Osteocyte (in vitro differentiated cells): Measurements from ENCODE around the gene MYH10. TPM values are rescaled to one million over a fixed set of nuclear protein-coding genes. Genes with fewer than 3 reads are reported as not detected.

ENCODE experiments used
- DNase-seq: peaks from one replicate; pipeline ENCODE4 v3.0.0; 2021; ENCODE audit warnings: mixed read lengths; ENCODE audit not compliant: unreplicated experiment; ENCODE audit errors: extremely low spot score
- H3K27ac Mint-ChIP-seq: one replicate; pipeline ENCODE4 v1.8.0; 2021; ENCODE audit warnings: mild to moderate bottlenecking, mixed read lengths; ENCODE audit not compliant: unreplicated experiment
- H3K27me3 Mint-ChIP-seq: one replicate; pipeline ENCODE4 v1.8.0; 2021; ENCODE audit warnings: mixed read lengths; ENCODE audit not compliant: unreplicated experiment
- H3K36me3 Mint-ChIP-seq: one replicate; pipeline ENCODE4 v1.8.0; 2021; ENCODE audit warnings: mixed read lengths; ENCODE audit not compliant: unreplicated experiment
- H3K4me1 Mint-ChIP-seq: one replicate; pipeline ENCODE4 v1.8.0; 2021; ENCODE audit warnings: mixed read lengths; ENCODE audit not compliant: unreplicated experiment
- H3K4me3 Mint-ChIP-seq: one replicate; pipeline ENCODE4 v1.8.0; 2021; ENCODE audit warnings: mild to moderate bottlenecking, moderate library complexity, mixed read lengths; ENCODE audit not compliant: unreplicated experiment
- H3K9me3 Mint-ChIP-seq: one replicate; pipeline ENCODE4 v1.8.0; 2021; ENCODE audit warnings: mixed read lengths; ENCODE audit not compliant: unreplicated experiment
- total RNA-seq: library from RNA; stranded (reverse); gene quantifications from 2 replicates; pipeline ENCODE4 v1.2.1, GENCODE V29; 2021
- TF ChIP-seq, protein P1 (sequence below): fragments of 200-600 bp; sonication (generic); IDR thresholded peaks from 2 replicates; pipeline ENCODE4 v1.5.0; 2021; ENCODE audit warnings: antibody characterized with exemption, mild to moderate bottlenecking, moderate library complexity

Gene MYH10
- total RNA-seq, 1 donor from 2014 or later, result 110 TPM

DNA sequence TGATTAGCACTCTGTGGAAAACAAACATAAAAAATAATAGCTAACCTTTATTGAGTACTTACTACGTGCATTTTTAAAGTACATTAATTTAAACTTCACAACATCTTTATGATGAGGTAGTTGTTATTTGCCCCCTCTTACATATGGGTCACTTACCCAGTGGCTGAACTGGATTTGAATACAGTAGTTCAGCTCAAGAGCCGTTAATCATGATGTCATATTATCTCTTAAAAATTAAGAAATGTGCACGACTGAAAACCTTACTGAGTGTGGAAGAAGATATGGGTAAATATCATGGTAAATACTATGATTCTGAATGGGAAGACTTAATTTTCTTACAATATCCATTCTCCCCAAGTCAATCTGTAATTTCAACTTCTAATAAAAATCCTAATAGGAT, 177.2 kb downstream of the MYH10 start:
- TF ChIP-seq, protein P1, sequence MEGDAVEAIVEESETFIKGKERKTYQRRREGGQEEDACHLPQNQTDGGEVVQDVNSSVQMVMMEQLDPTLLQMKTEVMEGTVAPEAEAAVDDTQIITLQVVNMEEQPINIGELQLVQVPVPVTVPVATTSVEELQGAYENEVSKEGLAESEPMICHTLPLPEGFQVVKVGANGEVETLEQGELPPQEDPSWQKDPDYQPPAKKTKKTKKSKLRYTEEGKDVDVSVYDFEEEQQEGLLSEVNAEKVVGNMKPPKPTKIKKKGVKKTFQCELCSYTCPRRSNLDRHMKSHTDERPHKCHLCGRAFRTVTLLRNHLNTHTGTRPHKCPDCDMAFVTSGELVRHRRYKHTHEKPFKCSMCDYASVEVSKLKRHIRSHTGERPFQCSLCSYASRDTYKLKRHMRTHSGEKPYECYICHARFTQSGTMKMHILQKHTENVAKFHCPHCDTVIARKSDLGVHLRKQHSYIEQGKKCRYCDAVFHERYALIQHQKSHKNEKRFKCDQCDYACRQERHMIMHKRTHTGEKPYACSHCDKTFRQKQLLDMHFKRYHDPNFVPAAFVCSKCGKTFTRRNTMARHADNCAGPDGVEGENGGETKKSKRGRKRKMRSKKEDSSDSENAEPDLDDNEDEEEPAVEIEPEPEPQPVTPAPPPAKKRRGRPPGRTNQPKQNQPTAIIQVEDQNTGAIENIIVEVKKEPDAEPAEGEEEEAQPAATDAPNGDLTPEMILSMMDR, result no peak
- no peak for DNase-seq
- Mint-ChIP-seq H3K9me3 (no peaks in the 10 kb centered on the region), H3K4me1 (no peaks in the 10 kb centered on the region), H3K4me3 (no peak overlapping the region), H3K27ac (no peak overlapping the region), H3K36me3 (peaks cover 72% of the 10 kb centered on the region), H3K27me3 (no peaks in the 10 kb centered on the region)

DNA sequence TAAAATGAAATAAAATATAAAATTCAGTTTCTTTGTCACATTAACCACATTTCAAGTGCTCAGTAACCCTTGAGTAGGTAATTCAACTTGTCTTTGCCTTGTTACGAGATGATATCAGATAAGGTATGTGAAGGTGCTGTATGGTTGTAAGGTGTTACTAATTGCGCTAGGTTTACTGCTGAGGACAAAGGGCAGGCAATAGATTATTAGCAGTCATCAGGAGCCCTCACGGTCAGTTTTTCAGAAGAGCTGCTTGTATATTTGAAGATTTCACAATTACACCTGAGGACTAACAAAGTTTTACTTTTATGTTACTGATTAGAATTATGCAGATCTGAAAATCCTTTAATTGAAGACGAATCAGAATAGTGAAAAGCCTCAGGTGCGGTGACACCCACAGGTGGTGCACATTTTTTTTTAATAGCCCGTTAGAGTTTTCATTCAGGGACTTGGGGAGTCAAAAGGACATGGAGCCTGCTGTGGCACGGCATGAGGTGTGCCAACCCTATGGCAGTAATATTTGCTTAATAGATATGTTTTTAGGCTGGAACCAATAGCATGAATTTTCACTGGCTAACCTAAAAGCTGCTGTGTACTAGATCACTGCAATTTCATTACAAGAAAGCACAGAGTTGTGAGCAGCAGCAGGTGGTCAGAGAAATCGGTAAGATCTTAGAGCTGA, 178.5 kb downstream of the MYH10 start:
- TF ChIP-seq, protein P1, result no peak
- Mint-ChIP-seq H3K27ac (no peak overlapping the region), H3K36me3 (peaks cover 71% of the 10 kb centered on the region), H3K27me3 (no peaks in the 10 kb centered on the region), H3K4me1 (no peaks in the 10 kb centered on the region), H3K9me3 (no peaks in the 10 kb centered on the region), H3K4me3 (no peak overlapping the region)
- no peak for DNase-seq

DNA sequence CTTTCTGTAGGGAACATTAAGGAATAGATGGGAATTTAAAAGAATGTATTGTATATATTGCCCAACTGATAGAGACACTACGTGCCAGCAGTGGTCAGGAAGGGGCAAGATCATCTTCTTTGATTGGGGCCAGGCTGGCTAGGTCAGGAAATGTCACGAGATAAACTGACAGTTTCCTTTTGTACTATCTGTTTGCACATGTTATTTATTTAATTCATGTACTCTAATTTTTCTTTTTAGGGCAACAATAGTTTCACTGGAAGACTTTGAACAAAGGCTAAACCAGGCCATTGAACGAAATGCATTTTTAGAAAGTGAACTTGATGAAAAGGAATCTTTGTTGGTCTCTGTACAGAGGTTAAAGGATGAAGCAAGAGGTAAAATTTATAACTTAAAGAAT, 182.2 kb downstream of the MYH10 start:
- DNase-seq, result no peak
- no peaks in the 10 kb centered on the region for H3K9me3 Mint-ChIP-seq
- no peak overlapping the region for H3K27ac Mint-ChIP-seq
- no peaks in the 10 kb centered on the region for H3K27me3 Mint-ChIP-seq
- peaks cover 2% of the 10 kb centered on the region for H3K4me1 Mint-ChIP-seq
- H3K4me3 Mint-ChIP-seq, result no peak overlapping the region
- TF ChIP-seq, protein P1, result no peak
- peaks cover 55% of the 10 kb centered on the region for H3K36me3 Mint-ChIP-seq

DNA sequence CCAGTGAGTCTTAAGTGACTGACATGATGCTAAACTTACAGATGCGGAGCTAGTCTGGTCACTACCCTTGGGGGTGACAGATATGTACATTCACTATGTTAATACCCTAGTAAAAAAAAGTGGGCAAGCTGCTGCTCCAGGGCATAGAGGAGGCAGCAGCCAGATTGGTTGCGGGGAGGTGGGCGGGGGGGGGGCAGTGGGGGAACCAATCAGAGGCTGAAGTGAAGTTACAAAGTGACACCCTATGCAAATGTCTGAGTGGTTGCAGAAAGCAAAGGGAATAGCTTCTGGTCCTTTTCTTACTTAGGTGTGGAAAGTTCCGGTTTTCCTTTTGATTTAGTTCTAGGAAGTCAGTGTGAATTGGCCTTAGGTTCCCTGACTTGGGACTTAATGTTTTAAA, 182.7 kb downstream of the MYH10 start:
- H3K27me3 Mint-ChIP-seq, result no peaks in the 10 kb centered on the region
- H3K36me3 Mint-ChIP-seq, result peaks cover 55% of the 10 kb centered on the region
- H3K4me3 Mint-ChIP-seq, result no peak overlapping the region
- peaks cover 3% of the 10 kb centered on the region for H3K4me1 Mint-ChIP-seq
- no peaks in the 10 kb centered on the region for H3K9me3 Mint-ChIP-seq
- TF ChIP-seq, protein P1, result no peak
- no peak overlapping the region for H3K27ac Mint-ChIP-seq
- DNase-seq, result no peak

DNA sequence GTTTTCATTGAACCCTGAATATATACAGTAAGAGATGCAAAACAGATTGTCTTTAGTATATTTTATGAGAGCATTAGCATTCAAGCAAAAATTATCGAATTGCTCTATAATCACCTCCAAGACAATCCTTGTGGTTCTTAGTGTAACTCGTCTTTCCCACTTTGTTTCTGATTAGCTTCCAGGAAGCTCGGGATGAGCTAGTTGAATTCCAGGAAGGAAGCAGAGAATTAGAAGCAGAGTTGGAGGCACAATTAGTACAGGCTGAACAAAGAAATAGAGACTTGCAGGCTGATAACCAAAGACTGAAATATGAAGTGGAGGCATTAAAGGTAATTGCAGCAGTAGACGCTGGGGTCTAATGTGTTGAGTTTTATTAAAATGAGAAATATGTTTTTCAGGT, 185.0 kb downstream of the MYH10 start:
- Mint-ChIP-seq H3K9me3 (no peaks in the 10 kb centered on the region), H3K27me3 (no peaks in the 10 kb centered on the region), H3K36me3 (peaks cover 42% of the 10 kb centered on the region), H3K4me1 (peaks cover 16% of the 10 kb centered on the region), H3K27ac (no peak overlapping the region), H3K4me3 (no peak overlapping the region)
- DNase-seq, result no peak
- TF ChIP-seq, protein P1, result no peak
